DMS53 (cell line): ENCODE results near the gene MSH3.
"Not testable (repeated sequence)": the region's sequence is repeated elsewhere in the genome, so short reads cannot be mapped to it uniquely, and the experiment has no call there.

Source experiments
- DNase-seq: peaks from one replicate; lab custom pipeline; 2025; lab: John Stamatoyannopoulos, UW

MSH3 gene

DNA sequence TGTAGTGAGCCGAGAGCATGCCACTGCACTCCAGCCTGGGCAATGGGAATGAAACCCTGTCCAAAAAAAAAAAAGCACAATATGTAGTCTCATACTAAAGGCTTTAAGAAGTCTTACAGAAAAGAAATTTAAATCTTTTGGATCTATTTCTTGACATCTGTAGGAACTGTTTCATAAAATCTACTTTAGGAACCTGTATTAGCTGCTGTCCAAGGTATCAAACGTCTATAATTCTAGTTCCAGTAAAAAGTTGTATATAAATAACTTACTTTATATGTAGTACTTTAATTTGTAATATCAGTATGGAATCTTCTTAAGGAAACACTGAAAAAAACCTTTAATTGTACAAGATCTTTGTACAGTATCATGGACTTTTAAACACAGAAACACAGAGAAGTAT is 199.0 kb downstream of the MSH3 start:
- no peak for DNase-seq

- no peak for DNase-seq
Measured at GRCh38 chr5:80854583-80854982, 200.1 kb downstream of the MSH3 start.

- no peak for DNase-seq
Measured at GRCh38 chr5:80860924-80861613, 206.6 kb downstream of the MSH3 start.

DNA sequence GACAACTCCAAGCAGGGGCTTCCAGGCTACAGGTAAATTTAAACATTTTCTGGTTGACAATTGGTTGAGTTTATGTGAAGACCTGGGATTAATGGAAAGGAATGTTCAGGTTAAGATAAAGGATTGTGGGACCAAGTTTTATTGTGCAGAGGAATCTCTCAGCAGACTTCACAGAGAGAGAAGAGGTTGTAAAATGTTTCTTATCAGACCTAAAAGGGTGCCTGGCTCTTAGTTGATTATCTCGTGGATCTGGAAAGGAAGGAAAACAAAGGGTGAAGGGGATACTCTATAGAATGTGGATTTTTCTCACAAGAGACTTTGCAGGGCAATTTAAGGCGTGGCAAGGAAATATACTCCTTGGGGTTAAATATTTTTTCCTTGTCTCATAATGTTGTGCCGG is 209.3 kb downstream of the MSH3 start:
- DNase-seq = no peak

DNA sequence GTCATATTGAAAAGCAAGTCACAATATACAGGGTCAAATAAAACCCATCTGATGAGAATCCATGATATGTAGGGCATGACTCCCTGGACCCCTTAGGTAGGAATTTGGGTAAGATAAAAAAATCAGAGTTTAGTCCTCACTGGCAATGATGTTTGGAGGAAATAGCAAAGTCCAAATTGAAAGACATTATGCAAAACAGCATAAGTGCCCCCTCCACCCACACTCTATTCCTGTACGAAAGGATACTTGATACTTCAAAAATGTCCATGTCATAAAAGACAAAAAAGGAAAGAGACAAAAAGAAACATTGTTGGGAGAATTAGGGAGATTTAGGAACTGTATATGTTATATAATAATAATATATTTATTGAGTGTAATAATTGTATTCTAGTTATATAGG is 209.7 kb downstream of the MSH3 start:
- no peak for DNase-seq

DNA sequence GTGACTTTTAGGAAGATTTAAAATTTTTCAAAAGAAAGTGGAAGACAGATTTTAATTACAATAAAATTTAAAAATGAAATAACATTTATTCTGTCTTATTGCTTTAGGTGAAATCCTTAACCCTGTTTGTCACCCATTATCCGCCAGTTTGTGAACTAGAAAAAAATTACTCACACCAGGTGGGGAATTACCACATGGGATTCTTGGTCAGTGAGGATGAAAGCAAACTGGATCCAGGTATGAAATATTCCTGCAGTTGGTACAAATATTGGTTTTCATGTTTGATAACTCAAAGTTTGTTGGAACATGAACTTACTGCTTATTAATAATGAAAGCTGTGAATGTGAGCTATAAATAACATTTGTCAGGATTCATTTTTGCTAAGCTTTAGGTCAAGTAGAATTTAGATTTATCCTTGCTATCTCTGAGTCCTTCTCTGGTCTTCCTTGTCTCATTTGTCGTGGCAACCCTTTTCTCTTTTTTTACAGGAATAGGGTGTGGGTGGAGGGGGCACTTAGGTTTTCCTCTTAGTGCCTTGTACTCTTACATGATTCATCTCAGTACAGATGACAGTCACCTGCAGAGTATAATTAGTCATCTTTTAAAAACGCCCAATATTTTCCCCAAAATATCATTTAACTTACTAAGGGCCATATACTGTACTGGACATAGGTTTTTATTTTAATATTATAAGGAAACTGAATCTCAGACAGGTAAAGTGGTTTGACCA is 210.4 kb downstream of the MSH3 start:
- no peak for DNase-seq

GRCh38 chr5:80865551-80865950 is 211.1 kb downstream of the MSH3 start:
- no peak for DNase-seq

DNA sequence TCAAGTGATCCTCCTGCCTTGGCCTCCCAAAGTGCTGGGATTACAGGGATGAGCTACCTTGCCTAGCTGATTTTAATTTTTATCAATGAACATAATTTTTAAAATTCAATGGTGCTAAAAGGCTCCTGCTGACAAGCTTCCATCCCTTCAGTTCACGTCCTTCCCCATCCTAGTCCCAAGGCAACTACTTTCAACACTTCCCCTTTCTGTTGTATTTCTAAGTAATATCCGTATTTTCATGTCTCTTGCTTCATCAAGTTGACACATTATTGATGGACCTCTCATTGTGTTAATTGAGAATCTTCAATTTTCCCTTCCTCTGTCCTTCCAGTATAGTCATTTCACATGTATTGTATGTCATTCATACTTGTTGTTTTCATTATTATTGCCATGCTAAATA is 211.9 kb downstream of the MSH3 start:
- no peak for DNase-seq

- no peak for DNase-seq
Measured at GRCh38 chr5:80867233-80867632, 212.8 kb downstream of the MSH3 start.

DNA sequence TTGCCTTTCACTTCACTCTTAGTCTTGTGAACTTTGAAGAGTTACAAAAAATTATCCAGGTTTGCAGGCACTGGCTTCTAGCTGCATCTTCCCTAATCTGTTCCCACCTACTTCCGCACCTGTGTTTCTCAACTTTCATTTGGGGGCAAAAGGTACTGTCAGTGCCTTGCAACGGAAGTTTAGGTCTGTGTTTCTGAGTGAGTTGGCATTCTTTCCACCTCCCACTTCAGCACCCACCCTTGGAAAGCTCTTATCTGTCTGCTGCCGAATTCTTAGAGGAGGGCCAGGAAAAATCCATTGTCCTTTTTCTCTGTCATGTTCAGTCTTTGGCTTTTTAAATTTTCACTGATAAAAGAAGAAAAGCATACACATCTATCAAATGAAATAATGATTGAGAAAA is 216.0 kb downstream of the MSH3 start:
- no peak for DNase-seq

DNA sequence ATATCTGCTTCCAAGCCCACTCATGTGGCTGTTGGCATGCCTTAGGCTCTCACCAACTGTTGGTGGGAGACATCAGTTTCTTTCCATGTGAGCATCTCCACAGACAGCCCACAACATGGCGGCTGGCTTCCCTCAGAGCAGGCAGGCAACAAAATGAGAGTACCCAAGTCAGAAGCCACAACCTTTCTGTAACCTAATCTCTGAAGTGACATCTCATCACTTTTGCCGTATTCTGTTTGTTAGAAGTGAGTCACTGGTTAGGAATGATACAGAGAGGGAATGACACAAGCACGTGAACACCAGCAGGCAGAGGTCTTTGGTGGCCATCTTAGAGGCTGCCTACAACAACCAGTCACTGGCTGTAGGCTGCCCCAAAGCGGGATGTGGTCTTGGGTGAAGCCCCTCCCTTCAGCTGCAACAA is 217.1 kb downstream of the MSH3 start:
- peak; percentile 82 for DNase-seq

GRCh38 chr5:80874162-80874561 is 219.7 kb downstream of the MSH3 start:
- DNase-seq = no peak

- DNase-seq = no peak
Measured at GRCh38 chr5:80877592-80877991, 223.1 kb downstream of the MSH3 start.

GRCh38 chr5:80881726-80882125 is 227.3 kb downstream of the MSH3 start:
- no peak for DNase-seq

DNA sequence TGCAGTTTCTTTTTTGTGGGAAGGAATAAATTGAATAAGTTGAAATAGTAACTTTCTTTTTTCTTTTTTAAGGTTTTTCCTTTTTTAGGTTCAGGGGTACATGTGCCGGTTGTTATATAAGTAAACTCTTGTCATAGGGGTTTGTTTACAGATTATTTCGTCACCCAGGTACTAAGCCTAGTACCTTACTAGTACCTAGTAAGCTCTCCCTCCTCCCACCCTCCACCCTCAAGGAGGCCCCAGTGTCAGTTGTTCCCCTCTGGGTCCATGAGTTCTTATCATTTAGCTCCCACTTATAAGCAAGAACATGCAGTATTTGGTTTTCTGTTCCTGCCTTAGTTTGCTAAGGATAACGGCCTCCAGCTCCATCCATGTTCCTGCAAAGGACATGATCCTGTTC is 228.9 kb downstream of the MSH3 start:
- not testable (repeated sequence) for DNase-seq

DNA sequence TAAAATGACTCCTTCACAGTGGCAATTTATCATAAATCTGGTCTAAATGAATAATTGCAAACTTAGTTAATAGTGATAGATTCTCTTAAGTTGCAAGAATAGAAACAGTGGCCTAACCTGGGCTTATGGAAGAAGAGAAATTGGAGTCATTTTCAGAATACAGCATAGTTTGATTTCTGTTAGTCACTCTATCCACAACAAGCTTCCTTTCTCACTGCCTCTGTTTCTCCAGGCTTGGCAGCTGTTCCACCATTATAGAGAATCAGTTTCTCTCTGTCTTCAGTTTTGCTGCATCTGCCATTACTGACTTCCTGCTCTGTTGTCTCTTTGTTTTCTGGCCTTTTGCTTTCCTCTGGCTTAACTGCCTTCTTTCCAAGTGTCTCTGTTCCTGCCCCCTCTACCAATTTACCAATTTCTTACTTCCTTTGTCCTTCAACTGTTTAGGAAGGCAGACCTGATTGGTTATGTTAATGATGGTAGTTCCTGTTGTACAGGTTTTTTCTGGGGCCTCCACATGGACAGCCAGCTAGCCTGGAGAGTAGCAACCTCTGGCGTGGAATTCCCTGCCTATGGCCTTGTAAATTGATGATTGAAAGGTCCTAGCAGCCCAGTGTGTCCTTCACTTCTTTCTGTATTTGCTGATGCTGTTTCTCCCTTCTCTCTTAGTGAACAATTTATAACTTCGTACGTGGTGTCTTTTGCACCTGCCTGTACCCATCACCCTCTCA is 229.8 kb downstream of the MSH3 start:
- peak; percentile 19 for DNase-seq

GRCh38 chr5:80884929-80885328 is 230.5 kb downstream of the MSH3 start:
- peak; percentile 11 for DNase-seq

DNA sequence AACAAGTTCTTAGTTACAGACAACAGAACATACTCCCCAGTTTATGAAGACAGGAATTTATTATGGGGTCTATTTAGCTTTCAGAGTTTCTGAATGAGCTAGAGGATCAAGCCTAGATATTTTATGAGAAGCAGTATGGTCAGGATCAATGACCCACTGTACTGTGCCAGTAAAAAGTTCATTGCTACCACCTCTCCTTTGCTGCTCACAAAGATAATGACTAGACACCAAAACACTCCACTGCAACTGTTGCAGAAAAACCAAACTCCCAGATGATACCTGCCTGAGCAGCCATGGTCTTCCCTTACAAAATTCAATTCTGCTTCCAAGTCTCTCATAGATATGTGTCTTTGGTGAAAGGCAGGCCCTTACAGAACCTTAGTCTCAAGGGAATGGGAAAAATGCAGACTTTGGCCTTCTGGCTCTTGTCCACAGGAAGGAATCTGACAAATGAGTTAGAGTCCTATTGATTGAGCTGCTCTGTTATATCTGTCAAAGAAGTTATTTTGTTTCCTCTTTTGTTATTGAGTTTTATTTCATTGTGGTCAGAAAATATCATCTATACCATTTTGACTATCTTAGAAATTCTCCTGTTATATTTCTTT is 231.0 kb downstream of the MSH3 start:
- DNase-seq = no peak

DNA sequence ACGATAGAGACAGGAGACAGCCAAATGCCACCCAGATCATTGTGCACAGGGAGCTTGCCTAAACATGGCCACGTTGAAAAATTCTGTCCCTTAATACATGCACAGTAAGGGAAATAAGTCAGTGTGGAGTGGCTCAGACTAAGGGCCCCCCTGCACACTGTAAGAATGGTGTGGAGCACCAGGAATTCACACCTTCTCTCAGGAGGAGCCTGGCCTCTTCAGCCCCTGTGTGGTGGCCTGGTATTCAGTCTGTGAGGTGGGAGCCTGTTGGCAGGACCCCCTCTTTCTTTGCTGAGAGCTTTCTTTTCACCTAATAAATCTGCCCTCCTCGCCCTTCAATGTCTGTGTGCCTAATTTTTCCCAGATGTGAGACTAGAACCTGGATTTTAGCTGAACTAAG is 239.6 kb downstream of the MSH3 start:
- no peak for DNase-seq

DNA sequence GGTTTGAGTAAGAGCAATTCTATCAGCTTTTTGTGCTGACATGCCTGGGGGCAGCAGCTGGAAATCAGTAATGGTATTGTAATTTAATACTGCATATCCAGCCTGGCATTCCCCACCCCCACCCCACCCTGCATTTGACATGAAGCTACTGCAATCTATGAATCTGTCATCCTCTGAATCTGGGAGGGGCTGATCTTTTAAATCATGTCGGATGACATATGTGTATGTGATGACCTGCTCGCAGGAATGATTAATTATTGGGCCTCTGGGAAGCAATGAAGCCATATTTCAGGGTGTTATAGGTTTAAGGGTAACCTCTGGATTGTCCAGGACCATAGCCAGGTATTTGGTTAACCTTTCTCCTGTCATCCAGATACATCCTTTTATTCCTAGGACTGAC is 241.1 kb downstream of the MSH3 start:
- DNase-seq = no peak

- not testable (repeated sequence) for DNase-seq
Measured at GRCh38 chr5:80902624-80903023, 248.2 kb downstream of the MSH3 start.

- no peak for DNase-seq
Measured at GRCh38 chr5:80904533-80905187, 250.2 kb downstream of the MSH3 start.
